ENCODE measurements around the gene ONECUT3.

Gene ONECUT3

GRCh38 chr19:1799695-1800342, 46.5 kb downstream of the ONECUT3 start:
- no peak for TF ChIP-seq CTCF (IDR thresholded peaks at IDR 0.05; ENCODE audit: low read depth, low read length)
- no peaks in the 10 kb centered on the region for H3K27me3 ChIP-seq (ENCODE audit: insufficient read depth, low read depth, severe bottlenecking)
- no peak overlapping the region for H3K27ac ChIP-seq
- H3K9me3 ChIP-seq (ENCODE audit: severe bottlenecking): no peaks in the 10 kb centered on the region
- H3K4me3 ChIP-seq (ENCODE audit: low read depth, low read length): no peak overlapping the region
- no peak for DNase-seq
- H3K36me3 ChIP-seq: no peaks in the 10 kb centered on the region

GRCh38 chr19:1804858-1805257, 51.6 kb downstream of the ONECUT3 start:
- TF ChIP-seq CTCF (IDR thresholded peaks at IDR 0.05; ENCODE audit: low read depth, low read length): no peak
- no peak for DNase-seq
- H3K4me3 ChIP-seq (ENCODE audit: low read depth, low read length): no peak overlapping the region
- H3K36me3 ChIP-seq: no peaks in the 10 kb centered on the region
- H3K27me3 ChIP-seq (ENCODE audit: insufficient read depth, low read depth, severe bottlenecking): no peaks in the 10 kb centered on the region
- H3K27ac ChIP-seq: no peak overlapping the region
- H3K9me3 ChIP-seq (ENCODE audit: severe bottlenecking): no peaks in the 10 kb centered on the region

GRCh38 chr19:1805401-1806183, 52.3 kb downstream of the ONECUT3 start:
- Histone ChIP-seq H3K4me3 (ENCODE audit: low read depth, low read length) (no peak overlapping the region), H3K36me3 (no peaks in the 10 kb centered on the region), H3K9me3 (ENCODE audit: severe bottlenecking) (no peaks in the 10 kb centered on the region), H3K27ac (no peak overlapping the region), H3K27me3 (ENCODE audit: insufficient read depth, low read depth, severe bottlenecking) (no peaks in the 10 kb centered on the region)
- no peak for DNase-seq
- no peak for TF ChIP-seq CTCF (IDR thresholded peaks at IDR 0.05; ENCODE audit: low read depth, low read length)

GRCh38 chr19:1806184-1807029, 53.1 kb downstream of the ONECUT3 start:
- no peak for TF ChIP-seq CTCF (IDR thresholded peaks at IDR 0.05; ENCODE audit: low read depth, low read length)
- Histone ChIP-seq H3K36me3 (no peaks in the 10 kb centered on the region), H3K27me3 (ENCODE audit: insufficient read depth, low read depth, severe bottlenecking) (no peaks in the 10 kb centered on the region)

GRCh38 chr19:1807030-1807694, 53.9 kb downstream of the ONECUT3 start:
- no peak for TF ChIP-seq CTCF (IDR thresholded peaks at IDR 0.05; ENCODE audit: low read depth, low read length)
- DNase-seq: no peak
- Histone ChIP-seq H3K27me3 (ENCODE audit: insufficient read depth, low read depth, severe bottlenecking) (no peaks in the 10 kb centered on the region), H3K9me3 (ENCODE audit: severe bottlenecking) (no peaks in the 10 kb centered on the region), H3K27ac (no peak overlapping the region), H3K36me3 (no peaks in the 10 kb centered on the region), H3K4me3 (ENCODE audit: low read depth, low read length) (no peak overlapping the region)

More at GRCh38 chr19:1806184-1807029, 53.1 kb downstream of the ONECUT3 start:
- no peak overlapping the region for H3K27ac ChIP-seq
- H3K4me3 ChIP-seq (ENCODE audit: low read depth, low read length): no peak overlapping the region
- no peaks in the 10 kb centered on the region for H3K9me3 ChIP-seq (ENCODE audit: severe bottlenecking)
- no peak for DNase-seq
